B cell (primary cell): ENCODE measurements around the gene SHFL. TPM values are rescaled to one million over a fixed set of nuclear protein-coding genes. Genes with fewer than 3 reads are reported as not detected.

ENCODE experiments used
- ATAC-seq: fragments of 200-7000 bp; cut with Tn5 transposase; one replicate; pipeline ENCODE4 v1.10.0; 2021; ENCODE audit warnings: low read depth, mild to moderate bottlenecking, moderate number of reproducible peaks, moderate library complexity
- CTCF ChIA-PET: fragments of 350-600 bp; sonication (Branson Sonifier 250); formaldehyde crosslinking; loops from one replicate; lab custom pipeline; 2021; ENCODE audit warnings: antibody characterized with exemption, inconsistent platforms; lab: Charles Lee
- POLR2A ChIA-PET: fragments of 350-600 bp; sonication (Branson Sonifier 250); formaldehyde crosslinking; loops from one replicate; lab custom pipeline; 2021; ENCODE audit warnings: antibody characterized with exemption; lab: Charles Lee
- DNase-seq: peaks from one replicate; pipeline ENCODE4 v3.0.0; 2013
- H2AFZ ChIP-seq: 2 replicates; pipeline ENCODE4 v1.6.1; 2012; ENCODE audit warnings: mild to moderate bottlenecking, low read depth, low read length; ENCODE audit not compliant: insufficient read depth, poor library complexity, severe bottlenecking
- H3K27ac ChIP-seq, 2 donors: 1 replicate in 1 of 2; 2 replicates in 1 of 2; pipeline ENCODE4 v1.5.1; 2012 to 2013; ENCODE audit warnings: low read length in 2 of 2, mild to moderate bottlenecking in 2 of 2, moderate library complexity in 1 of 2
- H3K27me3 ChIP-seq, 4 experiments: fragments of 200-600 bp in 1 of 4; sonication (generic) in 1 of 4; replicated peaks in 1 of 4; 1 replicate in 2 of 4; 2 replicates in 2 of 4; pipeline versions ENCODE4 v1.6.1 to v1.7.0; 2013 to 2016; ENCODE audit warnings: low read length in 3 of 4, mild to moderate bottlenecking in 2 of 4, mixed read lengths in 1 of 4, moderate library complexity in 1 of 4; ENCODE audit not compliant: insufficient read depth in 4 of 4, control insufficient read depth in 3 of 4; ENCODE audit errors: control extremely low read depth in 1 of 4
- H3K36me3 ChIP-seq, 2 experiments: replicated peaks in 1 of 2; 1 replicate in 1 of 2; 2 replicates in 1 of 2; pipeline versions ENCODE4 v1.6.1 to v1.7.1; 2013; ENCODE audit warnings: low read length in 1 of 2; ENCODE audit not compliant: insufficient read depth in 2 of 2, control insufficient read depth in 1 of 2; ENCODE audit errors: control extremely low read depth in 1 of 2, extremely low read depth in 1 of 2
- H3K4me1 ChIP-seq, 2 donors: fragments of 200-600 bp in 1 of 2; sonication (generic) in 1 of 2; 1 replicate in 1 of 2; 2 replicates in 1 of 2; pipeline versions ENCODE4 v1.5.1 to v1.6.1; 2013 to 2017; ENCODE audit warnings: low read length in 2 of 2; ENCODE audit not compliant: control insufficient read depth in 2 of 2, insufficient read depth in 2 of 2
- H3K4me2 ChIP-seq: replicated peaks from 2 replicates; pipeline ENCODE3; 2012; ENCODE audit warnings: mild to moderate bottlenecking, low read depth, low read length; ENCODE audit not compliant: poor library complexity, severe bottlenecking
- H3K4me3 ChIP-seq, 5 experiments: fragments of 200-600 bp in 1 of 5; sonication (generic) in 1 of 5; 1 replicate in 3 of 5; 2 replicates in 2 of 5; pipeline versions ENCODE4 v1.5.1 to v1.7.0; 2011 to 2016; ENCODE audit warnings: low read length in 4 of 5, mild to moderate bottlenecking in 4 of 5, low read depth in 2 of 5, control low read depth in 1 of 5, moderate library complexity in 1 of 5; ENCODE audit not compliant: insufficient read depth in 1 of 5; ENCODE audit errors: control extremely low read depth in 1 of 5, extremely low read depth in 1 of 5
- H3K79me2 ChIP-seq: fragments of 200-600 bp; sonication (generic); one replicate; pipeline ENCODE4 v1.6.0; 2016; ENCODE audit warnings: low read length; ENCODE audit not compliant: control insufficient read depth, insufficient read depth
- H3K9ac ChIP-seq: fragments of 200-600 bp; sonication (generic); 2 replicates; pipeline ENCODE4 v1.6.1; 2017; ENCODE audit warnings: mild to moderate bottlenecking, low read length, moderate library complexity
- H3K9me3 ChIP-seq, 3 donors: one replicate each; pipeline versions ENCODE4 v1.6.1 to v1.7.1; 2013; ENCODE audit warnings: low read length in 2 of 3; ENCODE audit not compliant: control insufficient read depth in 2 of 3, insufficient read depth in 1 of 3; ENCODE audit errors: control extremely low read depth in 1 of 3
- H4K20me1 ChIP-seq: 2 replicates; pipeline ENCODE4 v1.6.0; 2012; ENCODE audit warnings: mild to moderate bottlenecking, low read length; ENCODE audit not compliant: insufficient read depth, control insufficient read depth, poor library complexity, severe bottlenecking
- H3K27ac Mint-ChIP-seq: one replicate; pipeline ENCODE4 v1.8.0; 2021; ENCODE audit warnings: mixed read lengths
- H3K27me3 Mint-ChIP-seq: one replicate; pipeline ENCODE4 v1.8.0; 2021; ENCODE audit warnings: mixed read lengths
- H3K4me1 Mint-ChIP-seq: one replicate; pipeline ENCODE4 v1.8.0; 2021; ENCODE audit warnings: mixed read lengths
- H3K4me3 Mint-ChIP-seq: one replicate; pipeline ENCODE4 v1.8.0; 2021; ENCODE audit warnings: mixed read lengths
- H3K9me3 Mint-ChIP-seq: one replicate; pipeline ENCODE4 v1.8.0; 2022; ENCODE audit warnings: mixed read lengths; ENCODE audit not compliant: insufficient read depth
- EZH2 ChIP-seq: IDR thresholded peaks from 2 replicates; pipeline ENCODE4 v1.6.1; 2012; ENCODE audit warnings: borderline replicate concordance, low read depth, mild to moderate bottlenecking, moderate library complexity, low read length; ENCODE audit not compliant: insufficient read depth, poor library complexity, severe bottlenecking
- WGBS: methylation state at CpG from one replicate; pipeline ENCODE4 v1.1.5; 2013; ENCODE audit warnings: missing lambda C conversion rate; ENCODE audit not compliant: insufficient coverage; 5-methylcytosine and 5-hydroxymethylcytosine counted together
- intact Hi-C: fragments of 100-400 bp; cut with micrococcal nuclease; formaldehyde crosslinking; loops from one replicate; pipeline ENCODE4 v1.10.0; 2022
- polyA plus RNA-seq: library from polyadenylated mRNA; depleted of rRNA; stranded (reverse); fragments of >200 nt; gene quantifications from 2 replicates; pipeline ENCODE4 v1.2.3, GENCODE V29; 2012
- total RNA-seq, 2 donors: library from RNA; stranded (reverse); fragments of 120-200 nt in 1 of 2; gene quantifications; 1 replicate in 1 of 2; 2 replicates in 1 of 2; pipeline versions ENCODE4 v1.2.3 to v1.2.4, GENCODE V29; 2013 to 2022
- TF ChIP-seq, protein P1 (sequence below): fragments of 200-600 bp; IDR thresholded peaks from one replicate; pipeline ENCODE4 v1.8.0; 2022; ENCODE audit warnings: antibody characterized with exemption, mild to moderate bottlenecking

The SHFL gene
- total and polyA plus RNA-seq, 2 donors (not counting 1 experiment from before 2014, with no cell fraction given), result 109 to 205 TPM

DNA sequence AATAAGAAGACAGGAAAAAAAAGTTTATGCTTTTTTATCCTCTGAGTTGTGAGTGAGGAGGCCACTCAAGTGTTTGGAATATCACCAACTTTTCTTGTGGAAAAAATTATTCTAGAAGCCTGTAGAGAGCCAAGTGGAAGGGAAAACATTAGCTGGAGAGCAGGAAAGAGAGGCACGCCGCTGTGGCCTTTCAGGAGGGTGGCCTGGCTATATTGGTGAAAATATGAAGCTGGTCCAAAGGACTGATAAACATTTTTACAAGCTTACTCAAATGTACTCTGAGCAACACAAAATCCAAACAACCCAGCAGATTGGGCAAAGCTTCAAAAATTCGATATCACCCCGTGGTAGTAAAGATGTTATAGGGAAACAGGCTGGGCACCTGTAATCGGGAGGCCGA, 35.9 kb downstream of the SHFL start:
- CTCF ChIA-PET, result interaction anchor here (1.4 to 15.9 kb wide), 3 partner anchors 20 to 128 kb away, joined by 3 to 263 read pairs (median 16); partner anchors contain the start of genes ANGPTL6 and PPAN
- POLR2A ChIA-PET, result interaction anchor here (0.7 kb wide), 1 partner anchor 9 kb away, joined by 3 read pairs; no protein-coding TSS in a partner anchor
- intact Hi-C loops, result loop anchor here (5.0 kb wide), 1 partner anchor 35 kb away; the partner anchor contains the start of gene SHFL
- peaks cover 31% of the 10 kb centered on the region for H3K4me1 Mint-ChIP-seq
- H3K9me3 Mint-ChIP-seq, result no peaks in the 10 kb centered on the region
- no peak overlapping the region for H2AFZ ChIP-seq
- no peaks in the 10 kb centered on the region for H3K27me3 ChIP-seq
- peaks cover 15 to 32% of the 10 kb centered on the region in 2 donors for H3K4me1 ChIP-seq
- H3K79me2 ChIP-seq, result peaks cover 21% of the 10 kb centered on the region
- ATAC-seq, result no peak
- H3K9ac ChIP-seq, result no peak overlapping the region
- no peaks in the 10 kb centered on the region for H3K9me3 ChIP-seq
- no peak overlapping the region for H3K4me3 ChIP-seq
- peaks cover 24% of the 10 kb centered on the region for H4K20me1 ChIP-seq
- no peaks in the 10 kb centered on the region for H3K27me3 Mint-ChIP-seq
- H3K4me3 Mint-ChIP-seq, result no peak overlapping the region
- TF ChIP-seq EZH2, result no peak
- TF ChIP-seq, protein P1, sequence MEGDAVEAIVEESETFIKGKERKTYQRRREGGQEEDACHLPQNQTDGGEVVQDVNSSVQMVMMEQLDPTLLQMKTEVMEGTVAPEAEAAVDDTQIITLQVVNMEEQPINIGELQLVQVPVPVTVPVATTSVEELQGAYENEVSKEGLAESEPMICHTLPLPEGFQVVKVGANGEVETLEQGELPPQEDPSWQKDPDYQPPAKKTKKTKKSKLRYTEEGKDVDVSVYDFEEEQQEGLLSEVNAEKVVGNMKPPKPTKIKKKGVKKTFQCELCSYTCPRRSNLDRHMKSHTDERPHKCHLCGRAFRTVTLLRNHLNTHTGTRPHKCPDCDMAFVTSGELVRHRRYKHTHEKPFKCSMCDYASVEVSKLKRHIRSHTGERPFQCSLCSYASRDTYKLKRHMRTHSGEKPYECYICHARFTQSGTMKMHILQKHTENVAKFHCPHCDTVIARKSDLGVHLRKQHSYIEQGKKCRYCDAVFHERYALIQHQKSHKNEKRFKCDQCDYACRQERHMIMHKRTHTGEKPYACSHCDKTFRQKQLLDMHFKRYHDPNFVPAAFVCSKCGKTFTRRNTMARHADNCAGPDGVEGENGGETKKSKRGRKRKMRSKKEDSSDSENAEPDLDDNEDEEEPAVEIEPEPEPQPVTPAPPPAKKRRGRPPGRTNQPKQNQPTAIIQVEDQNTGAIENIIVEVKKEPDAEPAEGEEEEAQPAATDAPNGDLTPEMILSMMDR, result no peak
- peaks cover 0 to 8% of the 10 kb centered on the region in 2 experiments for H3K36me3 ChIP-seq
- H3K27ac Mint-ChIP-seq, result no peak overlapping the region
- no peak overlapping the region for H3K27ac ChIP-seq
- no peak overlapping the region for H3K4me2 ChIP-seq
- no peak for DNase-seq
- no CpG with 5 or more reads among the region's 6 CpGs for WGBS

GRCh38 chr19:10124429-10124828, 38.3 kb downstream of the SHFL start:
- Histone ChIP-seq H3K4me1 (peaks cover 6 to 22% of the 10 kb centered on the region in 2 donors), H3K9ac (no peak overlapping the region), H3K4me2 (no peak overlapping the region), H3K36me3 (no peaks in the 10 kb centered on the region), H3K9me3 (no peaks in the 10 kb centered on the region), H3K27me3 (no peaks in the 10 kb centered on the region), H3K4me3 (no peak overlapping the region), H3K79me2 (peaks cover 3% of the 10 kb centered on the region), H4K20me1 (peaks cover 2% of the 10 kb centered on the region), H2AFZ (no peak overlapping the region), H3K27ac (no peak overlapping the region)
- no peaks in the 10 kb centered on the region for H3K9me3 Mint-ChIP-seq
- DNase-seq, result no peak
- POLR2A ChIA-PET, result no interaction called here
- no peak overlapping the region for H3K4me3 Mint-ChIP-seq
- no peak overlapping the region for H3K27ac Mint-ChIP-seq
- no peak for ATAC-seq
- no peaks in the 10 kb centered on the region for H3K27me3 Mint-ChIP-seq
- 100% methylated on average over 6 of the region's 7 CpGs for WGBS
- intact Hi-C loops, result loop anchor here (5.0 kb wide), 1 partner anchor 37 kb away; the partner anchor contains the start of gene SHFL
- H3K4me1 Mint-ChIP-seq, result peaks cover 21% of the 10 kb centered on the region
- TF ChIP-seq, protein P1, result no peak
- TF ChIP-seq EZH2, result no peak
- CTCF ChIA-PET, result interaction anchor here (0.7 kb wide), 1 partner anchor 334 kb away, joined by 4 read pairs; no protein-coding TSS in a partner anchor
